ENCODE data around the gene SSH2.
A peak's percentile ranks its signal among the peaks of the same experiment; 100 is the strongest.

SSH2 gene

DNA sequence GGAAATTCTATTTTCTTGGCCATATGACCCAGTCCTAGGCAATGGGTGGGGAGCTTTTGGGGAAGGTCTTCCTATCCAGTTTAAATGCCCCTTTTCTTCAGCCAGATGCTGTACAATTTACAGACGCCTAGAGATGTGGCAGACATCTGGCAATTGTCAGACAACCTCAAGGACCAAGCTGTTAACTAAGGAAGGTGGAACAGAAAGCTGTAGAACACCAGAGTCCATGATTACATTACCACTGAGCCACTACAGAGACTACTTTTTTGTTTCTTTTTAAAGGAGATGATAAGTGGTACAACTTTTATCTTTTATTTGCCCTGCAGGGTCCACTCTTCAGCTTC is 286.2 kb downstream of the SSH2 start:
- Histone ChIP-seq H3K9me3 (ENCODE audit: insufficient read depth, low read length) (no peaks in the 10 kb centered on the region), H2AFZ (ENCODE audit: low read depth, low read length) (no peak overlapping the region), H3K27me3 (ENCODE audit: low read depth, low read length) (no peaks in the 10 kb centered on the region), H3K27ac (ENCODE audit: low read length) (no peak overlapping the region), H3K36me3 (replicated peaks; ENCODE audit: low read depth, low read length) (no peaks in the 10 kb centered on the region), H3K4me1 (ENCODE audit: low read length) (peaks cover 18% of the 10 kb centered on the region), H3K9ac (ENCODE audit: low read length) (no peak overlapping the region), H3K4me3 (ENCODE audit: low read length) (no peak overlapping the region), H4K20me1 (ENCODE audit: insufficient read depth, low read length) (no peaks in the 10 kb centered on the region), H3K79me2 (ENCODE audit: low read length) (no peaks in the 10 kb centered on the region), H3K4me2 (ENCODE audit: low read length) (no peak overlapping the region)
- TF ChIP-seq EZH2phosphoT487 (IDR thresholded peaks at IDR 0.05; ENCODE audit: low read depth) = no peak
- TF ChIP-seq, protein P1, sequence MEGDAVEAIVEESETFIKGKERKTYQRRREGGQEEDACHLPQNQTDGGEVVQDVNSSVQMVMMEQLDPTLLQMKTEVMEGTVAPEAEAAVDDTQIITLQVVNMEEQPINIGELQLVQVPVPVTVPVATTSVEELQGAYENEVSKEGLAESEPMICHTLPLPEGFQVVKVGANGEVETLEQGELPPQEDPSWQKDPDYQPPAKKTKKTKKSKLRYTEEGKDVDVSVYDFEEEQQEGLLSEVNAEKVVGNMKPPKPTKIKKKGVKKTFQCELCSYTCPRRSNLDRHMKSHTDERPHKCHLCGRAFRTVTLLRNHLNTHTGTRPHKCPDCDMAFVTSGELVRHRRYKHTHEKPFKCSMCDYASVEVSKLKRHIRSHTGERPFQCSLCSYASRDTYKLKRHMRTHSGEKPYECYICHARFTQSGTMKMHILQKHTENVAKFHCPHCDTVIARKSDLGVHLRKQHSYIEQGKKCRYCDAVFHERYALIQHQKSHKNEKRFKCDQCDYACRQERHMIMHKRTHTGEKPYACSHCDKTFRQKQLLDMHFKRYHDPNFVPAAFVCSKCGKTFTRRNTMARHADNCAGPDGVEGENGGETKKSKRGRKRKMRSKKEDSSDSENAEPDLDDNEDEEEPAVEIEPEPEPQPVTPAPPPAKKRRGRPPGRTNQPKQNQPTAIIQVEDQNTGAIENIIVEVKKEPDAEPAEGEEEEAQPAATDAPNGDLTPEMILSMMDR (IDR thresholded peaks at IDR 0.05; ENCODE audit: low read depth, low read length) = no peak

- H3K79me2 ChIP-seq (ENCODE audit: low read length) = no peaks in the 10 kb centered on the region
- no peak overlapping the region for H2AFZ ChIP-seq (ENCODE audit: low read depth, low read length)
- peaks cover 19% of the 10 kb centered on the region for H3K4me1 ChIP-seq (ENCODE audit: low read length)
- TF ChIP-seq, protein P1 (IDR thresholded peaks at IDR 0.05; ENCODE audit: low read depth, low read length) = no peak
- no peak for TF ChIP-seq EZH2phosphoT487 (IDR thresholded peaks at IDR 0.05; ENCODE audit: low read depth)
- H3K4me3 ChIP-seq (ENCODE audit: low read length) = no peak overlapping the region
- no peaks in the 10 kb centered on the region for H3K36me3 ChIP-seq (replicated peaks; ENCODE audit: low read depth, low read length)
- no peaks in the 10 kb centered on the region for H4K20me1 ChIP-seq (ENCODE audit: insufficient read depth, low read length)
- no peaks in the 10 kb centered on the region for H3K9me3 ChIP-seq (ENCODE audit: insufficient read depth, low read length)
- no peaks in the 10 kb centered on the region for H3K27me3 ChIP-seq (ENCODE audit: low read depth, low read length)
- H3K9ac ChIP-seq (ENCODE audit: low read length) = no peak overlapping the region
- no peak overlapping the region for H3K27ac ChIP-seq (ENCODE audit: low read length)
- no peak overlapping the region for H3K4me2 ChIP-seq (ENCODE audit: low read length)
Measured at GRCh38 chr17:29642171-29642611, 287.8 kb downstream of the SSH2 start.

GRCh38 chr17:29640981-29641642 is 288.9 kb downstream of the SSH2 start:
- no peak overlapping the region for H3K27ac ChIP-seq (ENCODE audit: low read length)
- no peaks in the 10 kb centered on the region for H3K79me2 ChIP-seq (ENCODE audit: low read length)
- no peaks in the 10 kb centered on the region for H3K27me3 ChIP-seq (ENCODE audit: low read depth, low read length)
- H3K9me3 ChIP-seq (ENCODE audit: insufficient read depth, low read length) = no peaks in the 10 kb centered on the region
- TF ChIP-seq EZH2phosphoT487 (IDR thresholded peaks at IDR 0.05; ENCODE audit: low read depth) = no peak
- TF ChIP-seq, protein P1 (IDR thresholded peaks at IDR 0.05; ENCODE audit: low read depth, low read length) = no peak
- peaks cover 19% of the 10 kb centered on the region for H3K4me1 ChIP-seq (ENCODE audit: low read length)
- no peak overlapping the region for H3K4me3 ChIP-seq (ENCODE audit: low read length)
- no peak overlapping the region for H3K4me2 ChIP-seq (ENCODE audit: low read length)
- no peak overlapping the region for H3K9ac ChIP-seq (ENCODE audit: low read length)
- no peaks in the 10 kb centered on the region for H4K20me1 ChIP-seq (ENCODE audit: insufficient read depth, low read length)
- no peak overlapping the region for H2AFZ ChIP-seq (ENCODE audit: low read depth, low read length)
- peaks cover under 1% of the 10 kb centered on the region for H3K36me3 ChIP-seq (replicated peaks; ENCODE audit: low read depth, low read length)

DNA sequence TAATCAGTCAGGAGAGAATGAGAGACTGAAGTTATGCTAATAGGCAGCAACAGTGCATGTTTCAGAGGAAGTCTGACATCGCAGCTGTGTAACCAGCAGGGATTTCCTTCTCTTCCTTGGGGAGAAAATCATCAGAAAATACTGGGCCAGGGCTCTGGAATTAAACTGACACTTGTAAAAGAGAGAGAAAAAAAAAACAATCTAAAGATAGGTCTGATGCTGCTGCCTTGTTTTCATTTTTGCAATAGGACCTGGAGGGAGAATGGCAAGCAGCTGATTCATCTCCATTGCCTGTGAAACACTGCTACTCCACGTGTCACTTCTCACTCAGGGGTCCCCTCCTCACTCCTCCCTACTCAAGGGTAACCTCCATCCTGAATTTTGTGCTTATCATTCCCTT is 289.6 kb downstream of the SSH2 start:
- Histone ChIP-seq H3K9ac (ENCODE audit: low read length) (no peak overlapping the region; the same call in 1 of the 2 replicates), H3K9me3 (ENCODE audit: insufficient read depth, low read length) (no peaks in the 10 kb centered on the region), H3K4me1 (ENCODE audit: low read length) (peaks cover 19% of the 10 kb centered on the region), H4K20me1 (ENCODE audit: insufficient read depth, low read length) (no peaks in the 10 kb centered on the region), H3K36me3 (replicated peaks; ENCODE audit: low read depth, low read length) (peaks cover 5% of the 10 kb centered on the region), H3K4me3 (ENCODE audit: low read length) (peak overlapping the region; percentile 55), H3K4me2 (ENCODE audit: low read length) (peak overlapping the region; percentile 52), H3K79me2 (ENCODE audit: low read length) (no peaks in the 10 kb centered on the region), H2AFZ (ENCODE audit: low read depth, low read length) (no peak overlapping the region), H3K27ac (ENCODE audit: low read length) (no peak overlapping the region), H3K27me3 (ENCODE audit: low read depth, low read length) (no peaks in the 10 kb centered on the region)
- TF ChIP-seq, protein P1 (IDR thresholded peaks at IDR 0.05; ENCODE audit: low read depth, low read length) = no peak
- TF ChIP-seq EZH2phosphoT487 (IDR thresholded peaks at IDR 0.05; ENCODE audit: low read depth) = no peak

Measured in OCI-LY3 (cell line).